Measurements from ENCODE around the gene C6orf52. TPM values are rescaled to one million over a fixed set of nuclear protein-coding genes. Genes with fewer than 3 reads are reported as not detected.

Gene C6orf52
- total RNA-seq, 1 experiment from 2014 or later = 3.9 TPM

DNA sequence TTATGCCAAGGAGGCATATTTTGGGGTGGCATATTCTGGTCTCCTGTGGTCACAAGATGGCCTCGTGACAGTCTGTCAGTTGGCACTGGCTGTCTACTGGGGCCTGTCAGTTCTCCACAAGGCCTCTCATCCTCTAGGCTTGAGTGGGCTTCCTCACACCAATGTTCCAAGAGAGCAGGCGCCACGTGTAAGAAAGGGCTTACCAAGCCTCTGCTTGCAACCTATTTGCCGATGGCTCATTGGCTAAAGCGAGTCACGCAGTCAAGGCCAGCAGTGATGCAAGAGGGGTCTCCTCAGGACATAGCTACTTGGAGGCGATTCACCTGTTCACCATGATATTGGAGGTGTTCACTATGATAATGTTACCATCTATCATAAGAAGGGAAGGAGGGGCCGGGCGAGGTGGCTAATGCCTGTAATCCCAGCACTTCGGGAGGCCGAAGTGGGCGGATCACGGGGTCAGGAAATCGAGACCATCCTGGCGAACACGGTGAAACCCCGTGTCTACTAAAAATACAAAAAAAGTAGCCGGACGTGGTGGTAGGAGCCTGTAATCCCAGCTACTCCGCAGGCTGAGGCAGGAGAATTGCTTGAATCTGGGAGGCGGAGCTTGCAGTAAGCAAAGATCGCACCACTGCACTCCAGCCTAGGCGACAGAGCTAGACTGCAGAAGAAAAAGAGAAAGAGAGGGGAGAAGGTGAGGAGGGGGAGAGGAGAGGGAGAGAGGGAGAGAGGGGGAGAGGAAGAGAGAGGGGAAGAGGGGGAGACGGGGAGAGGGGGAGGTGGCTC, 35.3 kb downstream of the C6orf52 start:
- BruUV-seq (replicated peaks) = no TSS peak
- TF ChIP-seq YY1 (IDR thresholded peaks at IDR 0.05; ENCODE audit: extremely low read depth, insufficient replicate concordance, low read depth, low read length) = no peak
- no peak for TF ChIP-seq TCF7L2 (IDR thresholded peaks at IDR 0.05; ENCODE audit: borderline replicate concordance, extremely low read depth, insufficient read depth, insufficient read length)
- TF ChIP-seq SIN3A (IDR thresholded peaks at IDR 0.05; ENCODE audit: low read depth) = no peak
- TF ChIP-seq, protein P1, sequence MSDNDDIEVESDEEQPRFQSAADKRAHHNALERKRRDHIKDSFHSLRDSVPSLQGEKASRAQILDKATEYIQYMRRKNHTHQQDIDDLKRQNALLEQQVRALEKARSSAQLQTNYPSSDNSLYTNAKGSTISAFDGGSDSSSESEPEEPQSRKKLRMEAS (IDR thresholded peaks at IDR 0.05) = no peak
- TF ChIP-seq SP1 (IDR thresholded peaks at IDR 0.05; ENCODE audit: low read depth) = no peak
- TF ChIP-seq, protein P2, sequence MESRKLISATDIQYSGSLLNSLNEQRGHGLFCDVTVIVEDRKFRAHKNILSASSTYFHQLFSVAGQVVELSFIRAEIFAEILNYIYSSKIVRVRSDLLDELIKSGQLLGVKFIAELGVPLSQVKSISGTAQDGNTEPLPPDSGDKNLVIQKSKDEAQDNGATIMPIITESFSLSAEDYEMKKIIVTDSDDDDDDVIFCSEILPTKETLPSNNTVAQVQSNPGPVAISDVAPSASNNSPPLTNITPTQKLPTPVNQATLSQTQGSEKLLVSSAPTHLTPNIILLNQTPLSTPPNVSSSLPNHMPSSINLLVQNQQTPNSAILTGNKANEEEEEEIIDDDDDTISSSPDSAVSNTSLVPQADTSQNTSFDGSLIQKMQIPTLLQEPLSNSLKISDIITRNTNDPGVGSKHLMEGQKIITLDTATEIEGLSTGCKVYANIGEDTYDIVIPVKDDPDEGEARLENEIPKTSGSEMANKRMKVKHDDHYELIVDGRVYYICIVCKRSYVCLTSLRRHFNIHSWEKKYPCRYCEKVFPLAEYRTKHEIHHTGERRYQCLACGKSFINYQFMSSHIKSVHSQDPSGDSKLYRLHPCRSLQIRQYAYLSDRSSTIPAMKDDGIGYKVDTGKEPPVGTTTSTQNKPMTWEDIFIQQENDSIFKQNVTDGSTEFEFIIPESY (IDR thresholded peaks at IDR 0.05; ENCODE audit: extremely low read depth, insufficient replicate concordance, low read length) = no peak
- no peak for TF ChIP-seq ZFX (IDR thresholded peaks at IDR 0.05)
- no peak for TF ChIP-seq CBX3 (IDR thresholded peaks at IDR 0.05; ENCODE audit: low read depth)
- no peak for TF ChIP-seq POLR2A (IDR thresholded peaks at IDR 0.05; ENCODE audit: borderline replicate concordance, extremely low read depth, insufficient read depth, insufficient read length)
- no peak for TF ChIP-seq POLR2AphosphoS5 (IDR thresholded peaks at IDR 0.05; ENCODE audit: low read depth, low read length)
- TF ChIP-seq, protein P3, sequence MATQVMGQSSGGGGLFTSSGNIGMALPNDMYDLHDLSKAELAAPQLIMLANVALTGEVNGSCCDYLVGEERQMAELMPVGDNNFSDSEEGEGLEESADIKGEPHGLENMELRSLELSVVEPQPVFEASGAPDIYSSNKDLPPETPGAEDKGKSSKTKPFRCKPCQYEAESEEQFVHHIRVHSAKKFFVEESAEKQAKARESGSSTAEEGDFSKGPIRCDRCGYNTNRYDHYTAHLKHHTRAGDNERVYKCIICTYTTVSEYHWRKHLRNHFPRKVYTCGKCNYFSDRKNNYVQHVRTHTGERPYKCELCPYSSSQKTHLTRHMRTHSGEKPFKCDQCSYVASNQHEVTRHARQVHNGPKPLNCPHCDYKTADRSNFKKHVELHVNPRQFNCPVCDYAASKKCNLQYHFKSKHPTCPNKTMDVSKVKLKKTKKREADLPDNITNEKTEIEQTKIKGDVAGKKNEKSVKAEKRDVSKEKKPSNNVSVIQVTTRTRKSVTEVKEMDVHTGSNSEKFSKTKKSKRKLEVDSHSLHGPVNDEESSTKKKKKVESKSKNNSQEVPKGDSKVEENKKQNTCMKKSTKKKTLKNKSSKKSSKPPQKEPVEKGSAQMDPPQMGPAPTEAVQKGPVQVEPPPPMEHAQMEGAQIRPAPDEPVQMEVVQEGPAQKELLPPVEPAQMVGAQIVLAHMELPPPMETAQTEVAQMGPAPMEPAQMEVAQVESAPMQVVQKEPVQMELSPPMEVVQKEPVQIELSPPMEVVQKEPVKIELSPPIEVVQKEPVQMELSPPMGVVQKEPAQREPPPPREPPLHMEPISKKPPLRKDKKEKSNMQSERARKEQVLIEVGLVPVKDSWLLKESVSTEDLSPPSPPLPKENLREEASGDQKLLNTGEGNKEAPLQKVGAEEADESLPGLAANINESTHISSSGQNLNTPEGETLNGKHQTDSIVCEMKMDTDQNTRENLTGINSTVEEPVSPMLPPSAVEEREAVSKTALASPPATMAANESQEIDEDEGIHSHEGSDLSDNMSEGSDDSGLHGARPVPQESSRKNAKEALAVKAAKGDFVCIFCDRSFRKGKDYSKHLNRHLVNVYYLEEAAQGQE (IDR thresholded peaks at IDR 0.05; ENCODE audit: low read depth) = no peak
- no peak for TF ChIP-seq ZNF274 (IDR thresholded peaks at IDR 0.05; ENCODE audit: low read depth, low read length)
- intact Hi-C loops (cut with micrococcal nuclease) = no loop called here
- H3K79me2 ChIP-seq (ENCODE audit: insufficient read depth, low read length) = no peaks in the 10 kb centered on the region
- no peak overlapping the region for H3K9ac ChIP-seq (ENCODE audit: low read length)
- DNase-seq (ENCODE audit: low read depth, low spot score) (no peak), ATAC-seq (no peak)
- H3K4me1 ChIP-seq (ENCODE audit: control insufficient read depth in 1 of 2, insufficient read depth in 2 of 2, low read length in 2 of 2) = no peaks in the 10 kb centered on the region
- no peak overlapping the region for H3K27ac ChIP-seq (ENCODE audit: low read depth, low read length)
- H3K4me2 ChIP-seq (ENCODE audit: low read length) = no peak overlapping the region
- H3K9me3 ChIP-seq (ENCODE audit: control insufficient read depth in 1 of 2, insufficient read depth in 1 of 2, low read depth in 1 of 2, low read length in 2 of 2) = no peaks in the 10 kb centered on the region
- CTCF ChIA-PET = no interaction called here
- H3K9me2 ChIP-seq (ENCODE audit: insufficient read depth) = no peaks in the 10 kb centered on the region
- no peak overlapping the region for H3K4me3 ChIP-seq (replicated peaks in 1 of 2; ENCODE audit: low read depth in 1 of 2, low read length in 2 of 2)
- H4K20me1 ChIP-seq (ENCODE audit: insufficient read depth) = no peaks in the 10 kb centered on the region
- RAD21 ChIA-PET (ENCODE audit: low non-redundant PET in 1 of 2, low total read pairs in 2 of 2, uncharacterized antibody in 2 of 2, unreplicated experiment in 2 of 2) = no interaction called here
- no peaks in the 10 kb centered on the region for H3K36me3 ChIP-seq (ENCODE audit: control insufficient read depth in 1 of 2, insufficient read depth in 2 of 2, low read length in 2 of 2)
- POLR2A ChIA-PET = no interaction called here
- peaks cover 10% of the 10 kb centered on the region; the same call in 1 of the 2 replicates for H3K27me3 ChIP-seq (ENCODE audit: insufficient read depth, low read length)
- H2AFZ ChIP-seq (ENCODE audit: low read depth, low read length, poor library complexity, severe bottlenecking) = no peak overlapping the region

All from HCT116 (cell line).